Epithelial cell of proximal tubule (primary cell): ENCODE results near the gene HFE. TPM values are rescaled to one million over a fixed set of nuclear protein-coding genes. Genes with fewer than 3 reads are reported as not detected.

Experiments used
- DNase-seq: peaks from one replicate; pipeline ENCODE4 v3.0.0-alpha.2; 2011; ENCODE audit warnings: low read depth
- H3K4me3 ChIP-seq: 2 replicates; pipeline ENCODE4 v1.5.1; 2011; ENCODE audit warnings: low read depth, mild to moderate bottlenecking, low read length
- total RNA-seq: library from RNA; depleted of rRNA; stranded (reverse); fragments of >200 nt; gene quantifications from 2 replicates; pipeline ENCODE4 v1.2.3, GENCODE V29; 2015
- TF ChIP-seq, protein P1 (sequence below): conservative IDR thresholded peaks from 2 replicates; pipeline ENCODE4 v1.5.1; 2012; ENCODE audit warnings: low read depth, mild to moderate bottlenecking, low read length

The HFE gene
- total RNA-seq, 1 donor from 2014 or later = 5.1 TPM

DNA sequence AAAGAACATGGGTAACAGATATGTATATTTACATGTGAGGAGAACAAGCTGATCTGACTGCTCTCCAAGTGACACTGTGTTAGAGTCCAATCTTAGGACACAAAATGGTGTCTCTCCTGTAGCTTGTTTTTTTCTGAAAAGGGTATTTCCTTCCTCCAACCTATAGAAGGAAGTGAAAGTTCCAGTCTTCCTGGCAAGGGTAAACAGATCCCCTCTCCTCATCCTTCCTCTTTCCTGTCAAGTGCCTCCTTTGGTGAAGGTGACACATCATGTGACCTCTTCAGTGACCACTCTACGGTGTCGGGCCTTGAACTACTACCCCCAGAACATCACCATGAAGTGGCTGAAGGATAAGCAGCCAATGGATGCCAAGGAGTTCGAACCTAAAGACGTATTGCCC lies 5.2 kb downstream of the HFE start:
- DNase-seq = no peak
- H3K4me3 ChIP-seq = no peak overlapping the region
- TF ChIP-seq, protein P1, sequence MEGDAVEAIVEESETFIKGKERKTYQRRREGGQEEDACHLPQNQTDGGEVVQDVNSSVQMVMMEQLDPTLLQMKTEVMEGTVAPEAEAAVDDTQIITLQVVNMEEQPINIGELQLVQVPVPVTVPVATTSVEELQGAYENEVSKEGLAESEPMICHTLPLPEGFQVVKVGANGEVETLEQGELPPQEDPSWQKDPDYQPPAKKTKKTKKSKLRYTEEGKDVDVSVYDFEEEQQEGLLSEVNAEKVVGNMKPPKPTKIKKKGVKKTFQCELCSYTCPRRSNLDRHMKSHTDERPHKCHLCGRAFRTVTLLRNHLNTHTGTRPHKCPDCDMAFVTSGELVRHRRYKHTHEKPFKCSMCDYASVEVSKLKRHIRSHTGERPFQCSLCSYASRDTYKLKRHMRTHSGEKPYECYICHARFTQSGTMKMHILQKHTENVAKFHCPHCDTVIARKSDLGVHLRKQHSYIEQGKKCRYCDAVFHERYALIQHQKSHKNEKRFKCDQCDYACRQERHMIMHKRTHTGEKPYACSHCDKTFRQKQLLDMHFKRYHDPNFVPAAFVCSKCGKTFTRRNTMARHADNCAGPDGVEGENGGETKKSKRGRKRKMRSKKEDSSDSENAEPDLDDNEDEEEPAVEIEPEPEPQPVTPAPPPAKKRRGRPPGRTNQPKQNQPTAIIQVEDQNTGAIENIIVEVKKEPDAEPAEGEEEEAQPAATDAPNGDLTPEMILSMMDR = no peak

- no peak overlapping the region for H3K4me3 ChIP-seq
- TF ChIP-seq, protein P1 = no peak
- DNase-seq = no peak
These were observed 6.8 kb downstream of the HFE start for GRCh38 chr6:26094036-26094435.

- no peak for DNase-seq
- no peak overlapping the region for H3K4me3 ChIP-seq
- TF ChIP-seq, protein P1 = peak; percentile 76
These were observed 10.1 kb downstream of the HFE start for GRCh38 chr6:26097268-26097875.

- no peak for DNase-seq
- H3K4me3 ChIP-seq = peak overlapping the region; percentile 31
- TF ChIP-seq, protein P1 = no peak
These were observed 16.0 kb downstream of the HFE start for GRCh38 chr6:26103141-26103769.

DNA sequence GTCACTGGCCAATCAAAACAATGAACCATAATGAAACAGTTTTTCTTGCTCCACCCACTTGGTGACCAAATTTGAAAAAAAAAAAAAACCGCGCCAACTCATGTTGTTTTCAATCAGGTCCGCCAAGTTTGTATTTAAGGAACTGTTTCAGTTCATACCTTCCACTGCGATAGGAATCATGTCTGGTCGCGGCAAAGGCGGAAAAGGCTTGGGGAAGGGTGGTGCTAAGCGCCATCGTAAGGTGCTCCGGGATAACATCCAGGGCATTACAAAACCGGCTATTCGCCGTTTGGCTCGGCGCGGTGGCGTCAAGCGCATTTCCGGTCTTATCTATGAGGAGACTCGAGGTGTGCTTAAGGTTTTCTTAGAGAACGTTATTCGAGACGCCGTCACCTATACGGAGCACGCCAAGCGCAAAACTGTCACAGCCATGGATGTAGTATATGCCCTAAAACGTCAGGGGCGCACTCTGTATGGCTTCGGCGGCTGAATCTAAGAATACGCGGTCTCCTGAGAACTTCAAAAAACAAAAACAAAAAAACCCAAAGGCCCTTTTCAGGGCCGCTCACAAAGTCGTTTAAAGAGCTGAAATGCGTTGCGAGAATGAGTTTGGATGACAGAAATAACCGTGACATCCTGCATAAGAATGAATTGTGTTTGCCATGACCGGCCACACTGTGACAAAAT lies 16.7 kb downstream of the HFE start:
- H3K4me3 ChIP-seq = peak overlapping the region; percentile 61
- peak; percentile 84 for DNase-seq
- TF ChIP-seq, protein P1 = peak; percentile 48

- no peak for DNase-seq
- H3K4me3 ChIP-seq = peak overlapping the region; percentile 61
- TF ChIP-seq, protein P1 = no peak
These were observed 17.4 kb downstream of the HFE start for GRCh38 chr6:26104457-26105108.
